Measurements from ENCODE around the gene PARD3.

The PARD3 gene

DNA sequence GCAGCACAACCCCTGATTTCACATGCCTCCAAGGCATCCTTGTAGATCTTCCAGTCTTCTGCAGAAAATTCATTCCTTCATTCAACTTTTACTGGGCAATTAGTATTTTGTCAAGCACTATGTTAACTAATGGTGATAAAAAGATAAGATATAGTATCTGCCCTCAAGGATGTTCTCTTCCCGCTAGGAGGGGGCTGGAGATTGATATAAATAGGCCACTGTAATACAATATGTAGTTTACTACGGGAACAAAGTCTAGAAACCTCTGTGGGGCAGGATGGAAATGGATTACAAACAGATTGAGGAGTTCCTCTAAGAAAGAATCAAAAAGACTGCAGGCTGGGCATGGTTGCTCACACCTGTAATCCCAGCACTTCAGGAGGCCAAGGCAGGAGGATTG lies 10.3 kb upstream of the PARD3 start:
- TF ChIP-seq FOXP2 (optimal IDR thresholded peaks at IDR 0.05; ENCODE audit: borderline replicate concordance, extremely low read depth, extremely low read length, insufficient read depth) = no peak
- TF ChIP-seq TAF1 (IDR thresholded peaks at IDR 0.05; ENCODE audit: borderline replicate concordance, insufficient read depth, low read length) = no peak
- TF ChIP-seq SIN3A (IDR thresholded peaks at IDR 0.05; ENCODE audit: borderline replicate concordance, insufficient read depth, low read length) = no peak
- TF ChIP-seq POLR2AphosphoS5 (IDR thresholded peaks at IDR 0.05; ENCODE audit: low read depth, low read length) = no peak
- TF ChIP-seq, protein P1, sequence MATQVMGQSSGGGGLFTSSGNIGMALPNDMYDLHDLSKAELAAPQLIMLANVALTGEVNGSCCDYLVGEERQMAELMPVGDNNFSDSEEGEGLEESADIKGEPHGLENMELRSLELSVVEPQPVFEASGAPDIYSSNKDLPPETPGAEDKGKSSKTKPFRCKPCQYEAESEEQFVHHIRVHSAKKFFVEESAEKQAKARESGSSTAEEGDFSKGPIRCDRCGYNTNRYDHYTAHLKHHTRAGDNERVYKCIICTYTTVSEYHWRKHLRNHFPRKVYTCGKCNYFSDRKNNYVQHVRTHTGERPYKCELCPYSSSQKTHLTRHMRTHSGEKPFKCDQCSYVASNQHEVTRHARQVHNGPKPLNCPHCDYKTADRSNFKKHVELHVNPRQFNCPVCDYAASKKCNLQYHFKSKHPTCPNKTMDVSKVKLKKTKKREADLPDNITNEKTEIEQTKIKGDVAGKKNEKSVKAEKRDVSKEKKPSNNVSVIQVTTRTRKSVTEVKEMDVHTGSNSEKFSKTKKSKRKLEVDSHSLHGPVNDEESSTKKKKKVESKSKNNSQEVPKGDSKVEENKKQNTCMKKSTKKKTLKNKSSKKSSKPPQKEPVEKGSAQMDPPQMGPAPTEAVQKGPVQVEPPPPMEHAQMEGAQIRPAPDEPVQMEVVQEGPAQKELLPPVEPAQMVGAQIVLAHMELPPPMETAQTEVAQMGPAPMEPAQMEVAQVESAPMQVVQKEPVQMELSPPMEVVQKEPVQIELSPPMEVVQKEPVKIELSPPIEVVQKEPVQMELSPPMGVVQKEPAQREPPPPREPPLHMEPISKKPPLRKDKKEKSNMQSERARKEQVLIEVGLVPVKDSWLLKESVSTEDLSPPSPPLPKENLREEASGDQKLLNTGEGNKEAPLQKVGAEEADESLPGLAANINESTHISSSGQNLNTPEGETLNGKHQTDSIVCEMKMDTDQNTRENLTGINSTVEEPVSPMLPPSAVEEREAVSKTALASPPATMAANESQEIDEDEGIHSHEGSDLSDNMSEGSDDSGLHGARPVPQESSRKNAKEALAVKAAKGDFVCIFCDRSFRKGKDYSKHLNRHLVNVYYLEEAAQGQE (IDR thresholded peaks at IDR 0.05; ENCODE audit: insufficient read depth in 1 of 2, low read depth in 2 of 2, low read length in 2 of 2) = no peak

GRCh38 chr10:34824870-34825269 lies 9.8 kb upstream of the PARD3 start:
- TF ChIP-seq SIN3A (IDR thresholded peaks at IDR 0.05; ENCODE audit: borderline replicate concordance, insufficient read depth, low read length) = no peak
- TF ChIP-seq POLR2AphosphoS5 (IDR thresholded peaks at IDR 0.05; ENCODE audit: low read depth, low read length) = no peak
- TF ChIP-seq FOXP2 (optimal IDR thresholded peaks at IDR 0.05; ENCODE audit: borderline replicate concordance, extremely low read depth, extremely low read length, insufficient read depth) = no peak
- TF ChIP-seq, protein P1 (IDR thresholded peaks at IDR 0.05; ENCODE audit: insufficient read depth in 1 of 2, low read depth in 2 of 2, low read length in 2 of 2) = no peak
- TF ChIP-seq TAF1 (IDR thresholded peaks at IDR 0.05; ENCODE audit: borderline replicate concordance, insufficient read depth, low read length) = no peak

- TF ChIP-seq POLR2AphosphoS5 (IDR thresholded peaks at IDR 0.05; ENCODE audit: low read depth, low read length) (no peak), SIN3A (IDR thresholded peaks at IDR 0.05; ENCODE audit: borderline replicate concordance, insufficient read depth, low read length) (no peak), FOXP2 (optimal IDR thresholded peaks at IDR 0.05; ENCODE audit: borderline replicate concordance, extremely low read depth, extremely low read length, insufficient read depth) (no peak)
These were observed 6.8 kb upstream of the PARD3 start for GRCh38 chr10:34821587-34822585.

GRCh38 chr10:34817586-34817985 lies 2.5 kb upstream of the PARD3 start:
- TF ChIP-seq POLR2AphosphoS5 (IDR thresholded peaks at IDR 0.05; ENCODE audit: low read depth, low read length) (no peak), TAF1 (IDR thresholded peaks at IDR 0.05; ENCODE audit: borderline replicate concordance, insufficient read depth, low read length) (no peak), FOXP2 (optimal IDR thresholded peaks at IDR 0.05; ENCODE audit: borderline replicate concordance, extremely low read depth, extremely low read length, insufficient read depth) (no peak), SIN3A (IDR thresholded peaks at IDR 0.05; ENCODE audit: borderline replicate concordance, insufficient read depth, low read length) (no peak)
- TF ChIP-seq, protein P1 (IDR thresholded peaks at IDR 0.05; ENCODE audit: insufficient read depth in 1 of 2, low read depth in 2 of 2, low read length in 2 of 2) = no peak

DNA sequence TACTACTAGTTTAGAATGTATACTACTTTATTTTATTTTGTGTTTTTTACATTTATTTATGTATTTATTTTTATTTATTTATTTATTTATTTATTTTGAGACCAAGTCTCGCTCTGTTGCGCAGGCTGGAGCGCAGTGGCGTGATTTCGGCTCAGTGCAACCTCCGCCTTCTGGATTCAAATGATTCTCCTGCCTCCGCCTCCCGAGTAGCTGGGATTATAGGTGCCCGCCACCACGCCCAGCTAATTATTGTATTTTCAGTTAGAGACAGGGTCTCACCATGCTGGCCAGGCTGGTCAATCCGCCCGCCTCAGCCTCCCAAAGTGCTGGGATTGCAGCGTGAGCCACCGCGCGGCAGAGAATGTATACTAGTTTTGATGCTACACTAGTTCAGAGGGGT lies 2.0 kb upstream of the PARD3 start:
- TF ChIP-seq FOXP2 (optimal IDR thresholded peaks at IDR 0.05; ENCODE audit: borderline replicate concordance, extremely low read depth, extremely low read length, insufficient read depth) = no peak
- TF ChIP-seq, protein P1 (IDR thresholded peaks at IDR 0.05; ENCODE audit: insufficient read depth in 1 of 2, low read depth in 2 of 2, low read length in 2 of 2) = no peak
- no peak for TF ChIP-seq POLR2AphosphoS5 (IDR thresholded peaks at IDR 0.05; ENCODE audit: low read depth, low read length)
- no peak for TF ChIP-seq SIN3A (IDR thresholded peaks at IDR 0.05; ENCODE audit: borderline replicate concordance, insufficient read depth, low read length)
- TF ChIP-seq TAF1 (IDR thresholded peaks at IDR 0.05; ENCODE audit: borderline replicate concordance, insufficient read depth, low read length) = no peak
